ENCODE results near the gene FNDC1.
"Not testable (repeated sequence)": the region's sequence is repeated elsewhere in the genome, so short reads cannot be mapped to it uniquely, and the experiment has no call there.

Gene FNDC1

DNA sequence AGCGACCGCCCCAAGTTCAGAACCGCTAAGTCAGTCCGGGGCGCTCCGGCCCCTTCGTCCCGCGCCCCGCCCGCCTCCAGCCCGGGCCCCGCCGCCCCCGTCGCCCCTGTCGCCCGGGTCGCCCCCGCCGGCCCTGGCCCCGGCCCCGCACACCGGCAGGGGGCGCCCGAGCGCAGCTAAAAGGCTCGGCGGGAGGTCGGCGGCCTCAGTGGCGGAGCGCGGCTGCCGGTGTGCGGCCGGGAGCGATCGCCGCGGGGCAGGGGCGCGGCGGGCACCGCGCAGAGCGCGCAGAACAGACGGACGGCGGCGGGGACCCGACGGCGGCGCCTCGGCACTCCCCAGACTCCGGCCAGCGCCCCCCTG is at the start of gene FNDC1:
FNDC1 (plus strand) TSS at position 208 of the 363 bp plus-strand sequence. CDS start 197 bp downstream, outside the sequence.
- peak in 1 of 3 donors; percentile 35 for DNase-seq (ENCODE audit: low read depth in 3 of 3, low spot score in 1 of 3)

DNA sequence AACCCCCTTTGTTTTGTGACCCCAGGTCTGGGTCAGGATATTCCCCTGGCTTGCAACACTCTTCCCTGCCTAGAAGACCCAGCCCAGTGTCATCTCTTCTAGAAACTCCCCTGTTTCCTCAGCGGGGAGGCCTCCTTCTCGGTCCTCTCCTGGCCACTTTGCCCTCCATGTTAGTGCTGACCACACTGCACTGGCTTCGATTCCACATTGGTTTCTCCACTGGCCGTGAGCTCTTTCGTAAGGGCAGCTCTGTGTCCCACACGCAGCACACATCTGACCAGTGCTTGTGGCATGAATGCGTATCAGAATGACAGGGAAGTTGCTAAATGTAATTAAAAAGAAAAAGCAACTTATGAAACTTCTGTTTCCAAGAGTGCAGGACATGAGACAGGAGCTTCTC is 49.4 kb upstream of the FNDC1 start:
- no peak for DNase-seq (ENCODE audit: low read depth in 3 of 3, low spot score in 1 of 3)

DNA sequence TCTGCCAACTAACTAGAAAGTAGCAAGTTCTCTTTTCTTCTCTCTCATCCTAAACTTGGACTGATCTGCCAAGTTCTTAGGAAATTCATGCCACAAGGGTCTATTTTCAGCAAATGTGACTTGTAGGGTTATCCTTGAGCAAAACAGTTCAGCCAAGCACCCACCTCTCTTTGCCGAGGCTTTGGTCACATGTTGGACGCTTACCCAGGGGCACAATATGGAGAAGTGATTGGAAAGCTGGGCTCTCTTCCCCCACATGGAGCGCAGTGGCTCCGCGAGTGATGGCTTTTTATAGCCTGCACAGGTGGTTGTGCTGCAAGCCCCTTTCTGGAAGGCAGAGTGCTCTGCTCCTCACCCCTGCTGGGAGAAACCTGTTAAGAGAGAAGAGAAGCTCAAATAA is 47.7 kb upstream of the FNDC1 start:
- no peak for DNase-seq (ENCODE audit: low read depth in 3 of 3, low spot score in 1 of 3)

DNA sequence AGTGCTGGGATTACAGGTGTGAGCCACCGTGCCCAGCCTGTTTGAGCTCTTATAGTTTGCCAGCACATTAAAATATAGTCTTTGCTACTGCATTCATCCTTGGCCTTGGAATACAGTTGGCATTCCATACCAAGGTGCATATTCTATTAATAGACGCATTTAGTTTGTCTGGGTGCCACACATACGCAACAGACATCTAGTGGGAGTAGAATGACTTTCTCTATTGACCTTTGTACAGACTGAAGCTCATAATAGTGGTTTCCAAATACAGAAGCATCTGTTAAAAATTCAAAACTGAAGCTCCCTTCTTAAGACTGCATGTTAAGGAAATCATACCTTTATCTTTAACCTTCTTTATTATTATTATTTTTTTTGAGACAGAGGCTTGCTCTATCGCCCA is 46.7 kb upstream of the FNDC1 start:
- no peak for DNase-seq (ENCODE audit: low read depth in 3 of 3, low spot score in 1 of 3)

DNA sequence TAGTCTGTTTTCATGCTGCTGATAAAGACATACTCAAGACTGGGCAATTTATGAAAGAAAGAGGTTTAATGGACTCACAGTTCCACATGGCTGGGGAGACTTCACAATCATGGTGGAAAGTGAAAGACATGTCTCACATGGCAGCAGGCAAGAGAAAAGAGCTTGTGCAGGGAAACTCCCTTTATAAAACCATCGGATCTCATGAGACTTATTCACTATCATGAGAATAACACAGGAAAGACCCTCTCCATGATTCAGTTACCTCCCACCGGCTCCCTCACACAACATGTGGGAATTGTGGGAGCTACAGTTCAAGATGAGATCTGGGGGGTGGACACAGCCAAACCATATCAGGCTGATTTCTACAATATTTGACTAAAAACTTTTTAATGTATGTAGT is 45.4 kb upstream of the FNDC1 start:
- DNase-seq (ENCODE audit: low read depth in 3 of 3, low spot score in 1 of 3), result not testable (repeated sequence)

DNA sequence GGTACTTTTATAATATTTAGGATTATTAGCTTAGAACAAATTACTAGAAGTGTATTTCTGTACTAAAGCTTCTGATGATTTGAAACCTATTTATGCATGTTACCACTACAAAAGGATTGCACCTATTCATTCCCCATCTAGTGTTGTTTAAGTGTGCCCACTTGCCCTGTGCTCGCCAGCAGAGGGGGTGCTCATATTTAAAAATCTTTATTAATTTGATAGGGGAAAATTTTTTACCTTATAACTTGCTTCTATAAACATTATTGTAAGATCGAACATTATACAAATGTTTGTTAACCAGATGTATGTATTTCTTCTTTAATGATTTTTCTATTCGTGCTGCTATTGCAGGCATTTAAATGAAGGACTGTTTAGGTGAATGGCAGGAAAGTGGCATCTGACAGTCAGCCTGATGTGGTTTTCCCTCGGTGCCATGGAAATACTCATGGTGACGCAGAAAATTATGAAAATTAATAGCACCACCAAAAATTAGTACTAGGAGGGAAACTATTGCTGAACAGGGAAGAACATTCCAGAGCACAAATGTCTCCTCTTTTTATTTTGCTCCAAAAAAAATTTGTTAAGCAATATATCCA is 44.1 kb upstream of the FNDC1 start:
- no peak for DNase-seq (ENCODE audit: low read depth in 3 of 3, low spot score in 1 of 3)

DNA sequence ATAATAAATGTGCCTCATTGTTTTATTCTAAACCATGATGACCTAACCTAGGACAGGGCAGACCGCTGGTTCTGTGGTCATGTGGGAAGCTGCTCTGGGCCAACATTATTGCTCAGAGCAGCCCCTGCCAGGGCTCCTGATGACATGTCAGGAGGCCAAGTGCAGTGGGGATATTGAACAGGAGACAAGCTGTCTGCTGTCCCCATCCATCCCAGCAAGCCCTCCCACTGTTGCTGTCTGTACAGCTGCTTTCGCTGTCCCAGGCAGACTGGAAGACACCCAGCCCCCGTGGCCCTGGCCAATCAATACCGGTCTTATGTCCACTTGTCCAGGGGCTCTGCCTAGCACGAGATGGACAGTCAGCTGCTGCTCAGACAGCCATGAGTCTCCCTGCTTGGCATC is 43.2 kb upstream of the FNDC1 start:
- DNase-seq (ENCODE audit: low read depth in 3 of 3, low spot score in 1 of 3), result no peak

DNA sequence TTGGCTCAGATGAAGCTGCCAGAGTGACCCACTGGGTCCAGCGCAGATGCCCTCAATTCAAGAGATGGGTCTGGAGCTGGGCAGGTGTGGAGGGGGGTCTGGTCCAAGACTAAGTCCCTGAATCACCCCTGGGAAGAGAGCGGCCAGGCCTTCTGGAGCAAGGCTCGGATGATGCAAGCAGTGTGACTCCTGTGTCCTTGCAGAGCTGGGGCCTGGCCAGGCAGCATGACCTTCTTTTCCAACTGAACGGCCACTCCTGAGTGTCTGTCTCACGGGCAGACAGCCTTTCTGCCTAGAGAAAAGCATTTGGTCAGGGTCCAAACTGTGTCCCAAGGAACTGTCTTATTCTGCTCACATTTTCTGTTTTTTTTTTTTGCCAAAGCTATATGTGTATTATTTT is 42.6 kb upstream of the FNDC1 start:
- no peak for DNase-seq (ENCODE audit: low read depth in 3 of 3, low spot score in 1 of 3)

DNA sequence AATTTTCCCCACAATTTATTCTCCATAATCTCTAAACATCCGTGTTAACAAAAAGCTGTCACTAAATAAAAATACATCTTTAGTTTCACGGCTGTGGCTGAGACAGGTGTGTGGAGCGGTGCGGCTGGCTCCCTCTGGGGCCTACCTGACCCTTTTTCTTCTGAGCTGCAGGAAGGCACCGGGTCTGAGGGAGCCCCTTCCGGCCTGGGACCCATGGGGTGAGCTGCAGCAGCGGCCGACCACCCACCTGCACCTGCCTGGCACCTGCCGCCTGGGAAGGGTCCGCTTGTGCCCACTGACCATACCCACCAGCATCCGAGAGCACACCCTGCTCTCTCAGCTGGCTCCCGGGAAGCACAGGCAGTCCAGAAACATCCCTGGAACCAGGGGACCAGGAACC is 41.5 kb upstream of the FNDC1 start:
- DNase-seq (ENCODE audit: low read depth in 3 of 3, low spot score in 1 of 3), result no peak

DNA sequence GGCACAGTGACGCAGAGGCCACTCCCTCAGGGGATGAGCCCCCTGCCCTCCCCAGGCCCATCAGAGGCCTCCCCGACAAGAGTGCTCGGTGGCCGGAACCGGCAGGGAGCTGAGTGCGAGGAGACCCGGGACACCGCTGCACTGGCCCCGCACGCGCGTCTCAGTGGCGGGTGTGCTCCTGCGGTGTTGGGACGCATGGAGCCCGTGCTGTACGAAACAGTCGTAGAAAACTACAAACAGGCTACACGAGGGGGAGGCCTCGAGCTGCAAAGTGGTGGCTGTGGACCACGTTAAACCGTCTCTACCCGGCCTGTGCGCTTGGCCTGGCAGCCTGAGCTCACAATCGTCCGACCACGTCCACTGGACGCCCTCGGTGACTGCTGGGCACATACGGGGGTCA is 40.2 kb upstream of the FNDC1 start:
- DNase-seq (ENCODE audit: low read depth in 3 of 3, low spot score in 1 of 3), result no peak

DNA sequence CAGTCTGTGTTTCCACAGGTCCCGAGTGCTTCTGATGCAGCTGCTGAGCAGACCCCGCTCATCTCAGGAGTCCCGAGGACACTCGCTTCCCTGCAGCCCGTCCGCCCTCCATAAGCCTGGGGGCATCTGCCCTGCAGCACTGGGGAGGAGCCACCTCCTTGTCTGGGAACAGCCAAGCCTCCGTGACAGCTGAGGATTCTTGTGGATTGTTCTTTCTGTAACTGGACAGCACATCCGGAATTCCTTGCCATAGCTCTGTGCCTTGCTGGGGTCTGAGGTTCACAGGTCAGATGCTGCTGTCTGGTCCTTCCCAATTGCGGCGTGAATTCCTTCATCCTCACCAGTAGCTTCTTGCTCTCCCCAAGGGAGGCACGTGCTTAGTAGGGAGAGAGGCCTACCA is 38.4 kb upstream of the FNDC1 start:
- no peak for DNase-seq (ENCODE audit: low read depth in 3 of 3, low spot score in 1 of 3)

DNA sequence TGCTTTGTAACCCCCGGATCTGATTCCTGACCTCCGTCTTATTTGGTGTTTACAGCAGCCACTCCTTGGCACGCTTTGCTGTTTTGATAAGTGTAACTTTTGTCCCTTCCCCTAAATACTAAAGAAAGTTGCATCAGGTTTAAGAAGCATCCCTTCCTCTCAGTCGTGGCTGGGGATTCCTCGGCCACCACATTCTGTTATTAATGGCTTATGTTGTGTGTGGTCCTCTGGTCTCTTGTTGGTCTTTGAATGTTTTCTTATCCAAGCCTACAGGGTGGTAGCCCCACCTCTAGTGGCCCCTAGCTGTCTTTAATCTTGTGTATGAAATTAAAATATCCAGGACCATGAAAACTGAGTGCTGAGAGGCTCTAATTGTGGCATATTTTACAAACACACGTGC is 37.5 kb upstream of the FNDC1 start:
- DNase-seq (ENCODE audit: low read depth in 3 of 3, low spot score in 1 of 3), result no peak

DNA sequence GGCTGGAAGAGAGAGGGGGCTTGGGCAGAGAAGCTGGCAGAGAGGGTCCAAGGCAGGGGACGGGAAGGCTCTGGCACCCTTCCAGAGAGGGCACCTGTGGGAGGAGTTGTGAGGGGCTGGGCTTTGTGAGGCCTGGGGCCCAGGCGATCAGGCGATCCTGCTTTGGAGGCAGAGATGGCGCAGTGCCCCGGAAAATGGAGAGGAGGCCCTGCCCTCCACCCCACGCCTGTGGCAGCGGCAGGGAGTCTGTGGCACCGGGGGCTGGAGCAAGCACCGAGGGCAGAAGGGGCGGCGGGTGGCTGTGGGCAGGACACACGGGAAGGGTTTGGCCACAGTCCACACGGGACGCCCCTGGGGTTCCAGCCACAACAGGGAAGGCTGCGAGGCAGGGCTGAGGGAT is 36.5 kb upstream of the FNDC1 start:
- no peak for DNase-seq (ENCODE audit: low read depth in 3 of 3, low spot score in 1 of 3)

DNA sequence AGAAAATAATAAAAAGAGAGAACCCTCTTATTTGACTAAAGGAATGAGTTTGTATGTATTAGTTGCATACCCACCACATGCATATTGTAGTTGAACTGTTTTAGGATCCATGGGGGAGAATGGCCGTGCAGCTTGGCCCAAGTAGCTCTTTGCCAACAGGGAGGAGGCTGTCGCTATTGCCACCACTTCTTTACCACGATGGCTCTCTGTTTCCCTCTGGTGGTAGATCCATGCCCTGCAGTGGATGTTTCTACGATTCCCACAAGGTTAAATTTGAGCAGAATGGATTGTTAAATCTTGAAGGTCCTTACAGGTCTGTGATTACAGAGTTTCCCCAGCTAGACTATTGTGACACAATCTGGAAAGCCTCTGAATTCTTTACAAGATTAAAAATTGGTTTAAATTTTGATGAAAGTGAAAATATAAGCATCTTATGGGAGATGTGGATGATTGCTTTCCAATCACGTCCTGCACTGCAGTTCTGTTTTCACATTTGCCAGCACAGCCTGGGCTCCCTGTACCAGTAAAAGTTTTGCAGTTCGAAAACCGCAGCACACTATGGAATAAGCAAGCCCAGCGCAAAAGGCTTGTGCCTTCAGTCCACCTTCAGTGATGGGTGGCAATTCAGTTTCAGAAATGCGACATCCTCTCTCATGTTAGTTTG is 34.4 kb upstream of the FNDC1 start:
- DNase-seq (ENCODE audit: low read depth in 3 of 3, low spot score in 1 of 3), result peak; percentile 26 to 60 (median 59)

DNA sequence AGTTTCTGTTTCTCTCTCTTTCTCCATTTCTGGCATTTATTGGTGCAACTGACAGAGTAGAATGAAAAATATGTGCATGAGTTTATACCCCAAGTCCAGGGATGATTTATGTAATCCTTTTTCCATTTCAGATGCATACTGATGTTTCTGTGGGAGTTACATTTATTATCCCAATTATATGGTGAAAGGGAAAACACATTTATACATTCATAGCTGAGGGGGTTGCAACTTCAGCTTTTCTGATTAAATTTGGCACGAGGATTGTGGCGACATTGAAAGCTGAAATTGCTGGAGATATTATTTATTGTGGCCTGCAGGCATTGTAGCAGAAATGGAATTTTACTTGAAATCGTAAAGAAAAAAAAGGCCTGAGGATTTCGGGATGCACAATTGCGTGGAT is 31.5 kb upstream of the FNDC1 start:
- no peak for DNase-seq (ENCODE audit: low read depth in 3 of 3, low spot score in 1 of 3)

DNA sequence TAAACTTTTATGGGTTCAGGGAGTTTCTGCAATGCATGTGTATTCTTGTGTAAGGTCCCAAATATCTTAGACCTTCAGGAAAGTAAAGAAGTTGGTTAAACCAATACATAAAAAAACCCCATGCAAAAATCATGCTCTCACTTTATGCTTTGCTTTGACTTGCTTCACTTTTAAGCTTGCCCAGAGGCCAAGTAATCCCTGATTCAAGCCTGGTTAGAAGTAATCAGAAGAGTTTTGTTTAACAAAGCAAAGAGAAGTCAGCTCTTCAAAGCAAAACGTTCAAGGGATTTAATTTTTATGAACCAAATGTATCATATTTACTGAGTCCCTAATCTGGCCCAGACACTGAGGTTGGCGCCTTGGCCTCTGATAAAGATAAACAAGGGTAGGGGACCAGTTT is 26.7 kb upstream of the FNDC1 start:
- no peak for DNase-seq (ENCODE audit: low read depth in 3 of 3, low spot score in 1 of 3)

DNA sequence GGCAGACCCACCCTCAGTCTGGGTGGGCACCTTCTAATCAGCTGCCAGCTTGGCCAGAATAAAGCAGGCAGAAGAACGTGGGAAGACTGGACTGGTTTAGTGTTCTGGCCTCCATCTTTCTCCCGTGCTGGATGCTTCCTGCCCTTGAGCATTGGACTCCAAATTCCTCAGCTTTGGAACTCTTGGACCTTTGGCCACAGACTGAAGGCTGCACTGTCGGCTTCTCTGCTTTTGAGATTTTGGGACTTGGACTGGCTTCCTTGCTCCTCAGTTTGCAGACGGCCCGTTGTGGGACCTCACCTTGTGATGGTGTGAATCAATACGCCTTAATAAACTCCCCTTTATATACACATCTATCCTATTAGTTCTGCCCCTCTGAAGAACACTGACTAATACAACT is 20.6 kb upstream of the FNDC1 start:
- DNase-seq (ENCODE audit: low read depth in 3 of 3, low spot score in 1 of 3), result no peak

DNA sequence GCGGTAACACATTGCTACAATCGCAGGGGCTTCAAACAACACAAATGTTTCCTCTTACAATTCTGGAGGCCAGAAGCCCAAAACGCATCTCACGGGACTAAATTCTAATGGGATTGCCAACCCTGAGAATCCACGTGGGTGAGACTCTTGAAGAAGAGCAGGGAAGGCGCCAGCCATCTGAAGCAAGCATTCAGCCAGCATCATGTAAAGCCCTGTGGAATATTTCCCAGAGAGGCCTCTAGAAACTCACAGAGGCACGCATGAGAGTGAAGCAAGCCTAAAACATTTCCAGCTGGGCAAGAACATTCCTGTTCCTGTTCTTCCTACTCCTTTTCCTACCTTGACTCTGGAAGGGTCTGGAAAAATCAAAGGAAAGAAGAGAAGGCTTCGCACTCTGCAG is 19.6 kb upstream of the FNDC1 start:
- DNase-seq (ENCODE audit: low read depth in 3 of 3, low spot score in 1 of 3), result no peak

DNA sequence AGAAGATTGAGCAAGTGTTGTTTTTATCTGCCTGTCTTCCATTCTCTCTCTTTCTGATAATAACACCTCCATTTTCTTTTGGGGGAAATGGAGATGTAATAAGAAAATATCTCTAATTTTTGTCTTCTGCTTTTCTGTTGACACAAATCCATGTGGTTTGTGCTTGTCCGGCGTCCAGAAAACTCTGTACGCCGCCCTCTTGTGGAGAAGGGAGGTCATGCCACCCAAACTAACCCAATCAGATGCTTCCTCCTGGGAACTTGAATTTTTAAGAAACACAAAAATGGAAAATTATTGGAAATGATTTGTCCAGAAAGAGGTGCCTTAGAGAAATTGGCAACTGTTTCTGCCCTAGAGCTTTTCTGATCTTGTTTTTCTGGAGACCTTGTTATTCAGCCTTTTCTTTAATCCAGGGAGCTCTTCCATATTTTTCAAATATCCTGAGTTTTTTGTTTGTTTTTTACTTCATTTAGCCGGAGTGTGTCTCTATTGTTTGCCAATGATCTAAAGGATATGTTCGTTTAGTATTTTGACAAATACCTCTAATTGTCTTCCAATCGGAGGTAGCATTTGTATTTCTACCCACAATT is 17.8 kb upstream of the FNDC1 start:
- no peak for DNase-seq (ENCODE audit: low read depth in 3 of 3, low spot score in 1 of 3)

DNA sequence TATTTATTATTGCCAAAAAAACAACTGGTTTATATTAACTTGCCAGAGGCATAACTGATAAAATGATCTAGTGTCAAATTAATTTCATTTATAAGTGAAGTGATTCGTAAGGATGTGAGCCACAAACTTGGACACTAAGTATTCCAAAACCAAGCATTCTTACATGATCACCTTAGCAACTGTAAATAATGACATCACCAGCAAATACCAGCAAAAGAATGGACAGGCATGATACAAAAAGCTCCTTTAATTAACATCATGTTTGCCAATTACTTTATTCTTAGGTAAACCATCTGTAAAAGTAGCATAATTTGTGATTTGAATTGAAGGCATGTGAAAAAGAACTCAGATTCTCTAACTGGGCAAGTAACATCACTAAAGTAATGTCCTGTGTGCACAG is 17.2 kb upstream of the FNDC1 start:
- no peak for DNase-seq (ENCODE audit: low read depth in 3 of 3, low spot score in 1 of 3)

DNA sequence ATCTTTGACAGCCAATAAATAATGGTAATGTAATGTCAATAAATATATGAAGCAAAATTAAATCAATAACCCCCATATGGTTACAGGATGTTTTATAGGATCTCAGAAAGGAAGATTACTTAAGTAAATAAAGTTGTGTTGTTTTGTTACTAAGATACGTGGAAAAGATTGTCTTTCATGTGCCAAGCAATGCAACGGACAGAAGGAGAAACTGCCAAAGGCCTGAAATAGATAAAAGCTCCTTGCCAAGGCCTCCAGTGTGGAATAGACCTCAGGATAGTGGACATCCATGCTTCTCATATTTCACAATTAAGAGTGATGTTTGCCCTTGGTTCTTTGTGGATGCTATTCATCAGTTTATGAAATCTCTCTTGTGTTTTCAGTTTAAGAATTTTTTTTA is 16.4 kb upstream of the FNDC1 start:
- DNase-seq (ENCODE audit: low read depth in 3 of 3, low spot score in 1 of 3), result no peak

DNA sequence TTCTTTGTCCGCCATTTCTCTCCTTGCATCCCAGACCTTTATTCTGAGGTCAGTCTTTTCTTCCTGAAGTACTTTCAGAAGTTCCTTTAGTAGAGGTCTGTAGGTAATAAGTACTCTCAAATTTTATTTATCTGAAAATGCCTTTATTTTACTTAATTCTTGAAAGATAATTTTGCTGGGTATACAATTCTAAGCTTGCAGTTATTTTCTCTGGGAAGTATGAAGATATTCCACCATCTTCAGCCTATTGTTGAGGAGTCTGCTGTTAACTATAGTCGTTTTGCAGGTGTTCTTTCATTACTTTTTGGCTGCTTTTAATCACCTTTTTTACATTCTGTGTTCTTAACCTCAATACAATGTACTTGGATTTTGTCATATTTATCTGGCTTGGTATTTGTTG is 13.5 kb upstream of the FNDC1 start:
- no peak for DNase-seq (ENCODE audit: low read depth in 3 of 3, low spot score in 1 of 3)

DNA sequence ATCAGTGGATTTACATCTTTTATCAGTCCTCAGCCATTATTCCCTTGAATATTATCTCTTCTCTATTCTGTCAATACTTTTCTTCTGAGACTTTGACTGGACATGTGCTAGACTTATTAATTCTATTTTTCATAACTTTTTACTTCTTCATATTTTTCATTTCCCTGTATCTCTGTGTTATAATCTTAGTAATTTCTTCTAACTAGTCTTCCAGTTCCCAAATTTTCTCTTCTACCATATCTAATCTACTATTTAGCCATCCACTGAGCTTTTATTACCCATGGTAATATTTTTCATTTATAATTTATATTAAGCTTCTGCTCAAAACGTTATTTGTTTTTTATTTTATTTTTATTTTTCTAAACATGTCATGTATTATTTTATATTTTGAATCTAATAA is 13.1 kb upstream of the FNDC1 start:
- no peak for DNase-seq (ENCODE audit: low read depth in 3 of 3, low spot score in 1 of 3)

Data from stimulated activated CD4-positive, alpha-beta T cell treated with anti-CD3 and anti-CD28 coated beads, TNF-alpha, amount 100 ng/mL, for 1 hour (primary cell).